Ramos (cell line): ENCODE results near the gene ROBO1.

ENCODE experiments used
- in situ Hi-C: fragments of 300-500 bp; cut with MboI; formaldehyde crosslinking; loops from one replicate; pipeline ENCODE4 v1.14.3; 2022; ENCODE audit warnings: low sequenced_read_pairs; ENCODE audit not compliant: unreplicated experiment

Gene ROBO1

GRCh38 chr3:78570496-78570895 is 1197.3 kb downstream of the ROBO1 start:
- in situ Hi-C loops, result no loop called here

GRCh38 chr3:78569804-78570203 is 1198.0 kb downstream of the ROBO1 start:
- in situ Hi-C loops, result no loop called here

GRCh38 chr3:78565712-78566111 is 1202.1 kb downstream of the ROBO1 start:
- in situ Hi-C loops, result no loop called here

- in situ Hi-C loops, result no loop called here
Measured at GRCh38 chr3:78562328-78562727, 1205.5 kb downstream of the ROBO1 start.
